Measurements from ENCODE around the gene ZNF490.
"Not testable (repeated sequence)": the region's sequence is repeated elsewhere in the genome, so short reads cannot be mapped to it uniquely, and the experiment has no call there.

ZNF490 gene

DNA sequence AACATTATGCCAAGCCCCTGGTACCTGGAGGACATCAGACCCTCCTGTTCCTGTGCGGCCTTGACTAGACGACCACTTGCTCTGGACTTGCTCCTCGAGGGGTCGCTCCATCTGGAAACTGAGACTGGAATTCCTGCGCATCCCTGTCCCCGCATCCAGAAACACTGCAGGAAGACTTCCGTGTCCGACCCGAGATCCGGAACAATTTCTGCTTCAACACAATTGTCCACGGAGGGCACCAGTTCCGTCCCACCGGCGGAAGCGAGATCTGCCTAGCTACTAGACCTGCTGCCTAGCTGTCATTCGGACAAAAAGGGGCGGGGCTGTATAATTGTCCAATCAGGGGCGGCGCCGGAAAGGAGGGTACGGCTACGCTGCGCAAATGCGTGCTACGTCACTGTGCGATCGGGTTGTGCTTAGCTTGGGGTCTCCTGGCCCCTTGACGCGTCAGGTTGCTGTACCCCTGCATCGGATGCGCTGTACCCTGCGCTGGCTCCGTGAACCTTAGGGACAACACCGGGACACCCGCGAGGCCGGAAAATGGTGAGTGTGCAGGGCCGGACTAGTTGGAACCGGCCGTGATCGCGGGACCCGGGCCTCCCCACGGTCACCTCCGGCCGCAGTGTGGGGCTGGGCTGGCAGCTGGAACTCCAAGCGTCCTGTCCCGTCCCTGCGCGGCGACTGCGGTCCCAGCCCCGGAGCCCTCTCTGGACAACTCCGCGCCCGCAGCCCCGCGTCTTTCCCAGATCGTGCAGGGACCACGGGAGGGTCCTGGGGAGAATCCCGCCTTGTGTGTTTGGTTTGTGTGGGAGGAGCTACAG, at the start of gene ZNF490, which contains the start of gene ZNF791:
TSS of gene ZNF490 (minus strand) at position 274 of the 821 bp plus-strand sequence. CDS start at position 141, 133 bp downstream.
TSS of gene ZNF791 (plus strand) at position 381 of the 821 bp plus-strand sequence. CDS start at position 541, 160 bp downstream.
- peak; percentile 95 to 99 (median 96) for DNase-seq (ENCODE audit: low read depth in 2 of 3, low spot score in 1 of 3)

DNA sequence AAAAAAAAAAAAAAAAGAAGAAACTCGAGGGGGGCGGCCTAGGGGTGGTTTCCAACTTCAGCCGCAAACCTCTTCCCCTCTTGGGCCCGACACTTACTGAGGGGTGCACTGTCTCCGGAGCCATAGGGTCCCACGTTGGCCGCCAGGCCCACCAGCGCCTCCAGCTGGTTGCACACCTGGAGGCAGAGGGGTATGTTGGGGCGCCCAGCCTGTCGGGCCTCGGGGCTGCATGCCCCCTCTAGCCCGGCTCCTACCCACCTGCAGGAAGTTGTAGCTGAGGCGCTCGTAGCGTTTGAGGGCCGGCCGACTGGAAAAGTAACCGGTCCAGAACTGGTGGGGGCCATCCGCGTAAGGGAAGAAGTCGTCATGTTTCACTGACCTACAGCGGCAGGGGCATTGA, 47.4 kb upstream of the ZNF490 start:
- no peak for DNase-seq (ENCODE audit: low read depth in 2 of 3, low spot score in 1 of 3)

DNA sequence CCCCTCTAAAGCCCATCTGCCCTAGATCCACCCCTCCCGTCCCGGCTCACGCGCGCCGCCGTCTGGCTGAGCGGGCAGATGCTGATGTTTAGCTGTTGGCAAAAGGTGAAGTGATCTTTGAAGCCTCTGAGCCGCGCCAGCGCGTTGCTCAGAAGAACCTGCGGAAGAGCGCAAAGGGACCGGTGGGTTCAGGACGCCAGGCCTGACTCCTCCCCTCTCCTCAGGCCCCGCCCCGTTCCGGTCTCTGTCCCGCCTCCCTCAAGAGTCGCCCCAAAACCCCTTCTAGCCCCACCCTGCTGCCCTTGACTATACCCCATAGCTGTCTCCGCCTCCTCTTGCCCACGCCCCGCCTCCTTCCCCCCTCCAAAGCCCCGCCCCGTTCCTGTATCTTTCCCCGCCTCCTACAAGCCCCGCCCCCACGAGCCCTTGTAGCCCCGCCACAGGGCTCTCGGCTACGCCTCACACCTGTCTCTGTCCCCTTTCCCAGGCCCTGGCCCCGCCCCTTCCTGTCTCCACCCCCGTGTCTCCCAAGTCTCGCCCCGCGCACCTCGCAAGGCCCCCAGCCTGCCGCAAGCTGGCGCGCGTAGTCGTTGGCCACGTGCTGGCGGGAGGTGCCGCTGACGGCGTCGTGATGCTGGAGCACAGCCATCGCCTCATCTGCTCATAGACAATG, 46.4 kb upstream of the ZNF490 start:
- DNase-seq (ENCODE audit: low read depth in 2 of 3, low spot score in 1 of 3): no peak

DNA sequence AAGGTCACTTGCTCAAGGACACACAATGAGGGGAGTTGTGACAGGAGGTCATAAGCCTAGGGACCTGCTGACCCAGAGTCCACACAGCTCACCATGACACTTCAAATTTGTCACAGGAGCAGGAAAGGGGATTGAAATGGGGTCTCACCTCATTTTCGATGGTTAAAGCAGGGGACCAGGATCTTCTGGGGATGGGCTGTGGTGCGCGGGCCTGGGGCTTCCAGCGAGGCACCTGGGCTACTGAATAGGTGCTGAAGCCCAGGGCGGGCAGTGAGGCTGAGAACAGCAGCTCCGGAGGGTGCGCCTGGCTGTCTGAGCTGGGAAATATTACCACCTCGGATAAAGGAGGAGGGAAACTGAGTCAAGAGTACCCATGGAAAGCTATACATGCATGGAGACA, 44.9 kb upstream of the ZNF490 start:
- no peak for DNase-seq (ENCODE audit: low read depth in 2 of 3, low spot score in 1 of 3)

DNA sequence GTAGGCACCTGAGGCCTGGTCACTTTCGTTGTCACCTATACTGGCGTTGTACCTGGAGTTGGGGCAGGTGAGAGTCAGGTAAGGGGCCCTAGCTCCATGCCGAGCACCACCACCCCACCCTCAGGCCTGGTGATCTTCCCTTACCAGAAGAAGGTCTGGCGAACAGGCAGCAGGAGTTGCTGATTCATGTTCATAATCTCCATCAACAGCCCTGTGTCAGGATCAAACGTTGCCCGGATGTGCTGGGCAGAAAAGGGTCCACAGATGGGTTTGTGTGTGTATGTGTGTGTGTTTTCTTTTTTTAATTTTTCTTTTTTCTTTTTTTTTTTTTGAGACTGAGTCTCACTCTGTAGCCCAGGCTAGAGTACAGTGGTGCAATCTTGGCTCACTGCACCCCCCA, 41.6 kb upstream of the ZNF490 start:
- DNase-seq (ENCODE audit: low read depth in 2 of 3, low spot score in 1 of 3): no peak

DNA sequence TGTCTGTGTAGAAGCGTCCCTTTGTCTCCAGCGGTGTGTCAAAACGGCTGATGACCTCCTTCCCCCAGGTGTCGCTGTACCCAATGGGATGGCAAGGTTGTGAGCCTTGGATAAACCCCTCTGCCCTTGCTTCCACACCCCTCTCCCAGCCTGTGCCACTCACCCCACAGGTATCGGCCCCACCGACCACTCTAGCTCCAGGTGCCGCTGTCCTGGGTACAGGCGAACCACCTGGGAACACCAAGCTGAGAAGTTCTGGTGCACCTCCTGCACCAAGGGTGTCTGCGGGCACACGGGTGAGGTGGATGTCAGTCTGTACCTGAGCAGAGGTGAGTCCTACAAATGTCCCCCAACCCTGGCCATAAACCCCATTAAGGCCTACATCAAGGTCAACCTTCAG, 39.3 kb upstream of the ZNF490 start:
- DNase-seq (ENCODE audit: low read depth in 2 of 3, low spot score in 1 of 3): no peak

DNA sequence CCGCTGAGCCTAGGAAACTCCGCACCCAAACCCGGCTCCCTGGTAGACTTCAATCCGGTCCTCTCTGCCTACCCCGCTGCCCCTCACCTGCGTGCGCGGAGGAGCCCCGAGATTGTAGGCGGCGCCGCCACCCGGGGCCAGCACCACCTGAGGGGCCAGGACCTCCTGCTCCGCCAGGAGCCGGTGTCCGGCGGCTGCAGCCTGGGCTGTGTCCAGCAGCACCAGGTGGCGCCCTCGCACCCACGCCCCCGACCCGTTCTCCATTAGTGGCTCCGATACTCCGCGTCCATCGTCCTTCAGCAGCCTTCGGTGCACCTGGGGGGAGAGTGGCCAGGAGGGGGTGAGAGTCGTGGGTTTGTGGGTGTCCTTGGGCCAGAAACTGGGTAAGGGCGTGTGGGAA, 37.5 kb upstream of the ZNF490 start:
- DNase-seq (ENCODE audit: low read depth in 2 of 3, low spot score in 1 of 3): no peak

DNA sequence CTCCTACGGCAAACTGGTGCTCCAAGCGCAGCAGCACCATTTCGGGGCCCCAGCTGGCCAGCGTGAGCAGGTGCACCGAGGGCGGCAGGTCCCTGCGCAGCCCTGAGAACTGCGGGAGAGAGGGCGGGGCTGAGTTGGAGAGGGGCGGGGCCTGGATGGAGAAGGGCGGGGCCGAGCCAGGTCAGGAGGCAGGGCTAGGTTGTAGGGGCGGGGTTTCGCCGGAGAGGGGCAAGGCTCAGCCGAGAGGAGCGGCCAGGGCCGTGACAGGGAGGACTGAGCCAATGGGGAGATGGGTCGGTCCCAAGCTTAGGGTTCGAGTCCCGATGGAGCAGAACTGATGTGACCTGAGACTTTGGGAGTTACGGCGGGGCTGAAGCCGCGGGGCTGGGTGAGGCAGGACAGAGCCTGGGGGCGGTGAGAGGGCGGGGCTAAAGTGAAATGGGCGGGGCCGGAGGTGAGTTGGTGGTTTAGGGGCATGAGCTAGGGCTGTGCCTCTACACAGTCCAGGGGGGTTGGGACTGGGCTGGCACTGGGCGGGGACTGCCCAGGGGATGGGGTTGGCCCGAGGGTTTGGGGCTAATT, 37.0 kb upstream of the ZNF490 start:
- DNase-seq (ENCODE audit: low read depth in 2 of 3, low spot score in 1 of 3): peak in 2 of 3 donors; percentile 25 to 37

DNA sequence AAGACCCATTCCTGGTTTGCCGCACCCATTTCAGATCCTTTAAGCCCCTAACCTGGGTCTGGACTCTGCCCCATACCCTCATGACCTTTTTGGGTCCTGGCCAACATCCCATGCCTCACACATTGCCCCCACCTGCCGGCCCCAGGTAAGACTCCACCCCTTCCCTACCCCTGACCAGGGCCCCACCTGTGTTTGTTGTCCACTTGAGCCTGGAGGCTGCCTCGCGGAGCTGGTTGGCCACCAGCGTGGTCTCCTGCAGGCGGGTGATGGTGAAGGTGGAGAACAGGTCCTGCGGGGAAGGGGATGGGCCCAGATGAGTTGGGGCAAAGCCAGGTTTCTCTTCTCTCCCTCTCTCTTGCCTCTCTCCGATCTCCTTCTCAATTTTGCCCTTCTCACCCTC, 36.4 kb upstream of the ZNF490 start:
- DNase-seq (ENCODE audit: low read depth in 2 of 3, low spot score in 1 of 3): no peak

DNA sequence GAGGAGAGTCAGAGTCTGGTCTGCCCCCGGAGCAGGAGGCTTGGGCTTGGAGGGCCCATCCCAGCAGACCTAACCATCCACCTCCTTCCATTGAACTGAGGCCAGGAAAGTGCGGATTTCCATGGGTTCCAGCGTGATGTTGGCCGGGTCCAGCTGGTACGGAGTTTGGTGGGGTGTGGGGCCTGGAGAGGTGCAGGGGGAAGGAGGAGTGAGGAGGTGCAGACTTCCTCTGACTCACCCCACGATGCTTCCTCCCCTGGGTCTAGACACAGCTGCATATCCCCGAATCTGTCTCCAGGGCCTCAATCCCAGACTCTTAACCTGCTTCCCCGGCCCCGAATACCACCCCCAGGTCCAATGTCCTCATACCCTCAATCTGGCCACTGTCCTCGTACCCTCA, 35.9 kb upstream of the ZNF490 start:
- DNase-seq (ENCODE audit: low read depth in 2 of 3, low spot score in 1 of 3): no peak

DNA sequence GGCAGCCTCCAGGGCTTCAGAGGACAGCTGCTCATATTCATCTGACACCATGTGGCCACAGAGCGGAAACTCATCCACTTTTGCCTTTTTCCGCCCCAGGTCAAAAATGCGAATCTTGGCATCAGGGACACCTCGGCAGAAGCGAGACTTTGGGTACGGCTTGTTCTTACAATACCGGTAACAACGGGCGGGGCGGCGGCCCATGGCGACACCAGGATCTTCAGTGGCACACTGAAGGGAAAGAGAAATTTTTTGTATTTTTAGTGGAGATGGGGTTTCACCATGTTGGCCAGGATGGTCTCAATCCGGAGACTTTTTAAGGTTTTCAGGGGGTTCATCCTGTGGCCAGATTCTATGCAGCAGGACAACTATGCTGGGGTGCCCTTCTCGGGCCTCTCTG, 33.1 kb upstream of the ZNF490 start:
- DNase-seq (ENCODE audit: low read depth in 2 of 3, low spot score in 1 of 3): not testable (repeated sequence)

DNA sequence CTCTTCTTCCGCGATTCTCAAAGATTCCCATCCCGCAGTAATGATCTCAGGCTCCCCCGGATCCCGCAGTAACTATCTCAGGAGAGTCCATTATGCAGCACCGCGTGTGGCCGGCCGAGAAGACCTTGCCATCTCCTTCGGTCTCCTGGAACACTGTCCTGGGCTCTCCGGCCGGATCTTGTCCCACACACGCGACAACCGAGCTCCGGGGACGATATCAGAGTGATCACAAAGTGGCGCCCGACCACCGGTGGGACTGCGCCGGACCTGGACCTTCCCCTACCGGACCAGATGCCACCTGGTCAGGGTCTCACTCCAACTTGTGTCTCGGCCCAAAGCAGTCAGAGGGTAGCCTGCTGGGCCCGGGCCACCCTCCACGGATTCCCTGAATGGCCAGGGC, 31.9 kb upstream of the ZNF490 start:
- DNase-seq (ENCODE audit: low read depth in 2 of 3, low spot score in 1 of 3): no peak

DNA sequence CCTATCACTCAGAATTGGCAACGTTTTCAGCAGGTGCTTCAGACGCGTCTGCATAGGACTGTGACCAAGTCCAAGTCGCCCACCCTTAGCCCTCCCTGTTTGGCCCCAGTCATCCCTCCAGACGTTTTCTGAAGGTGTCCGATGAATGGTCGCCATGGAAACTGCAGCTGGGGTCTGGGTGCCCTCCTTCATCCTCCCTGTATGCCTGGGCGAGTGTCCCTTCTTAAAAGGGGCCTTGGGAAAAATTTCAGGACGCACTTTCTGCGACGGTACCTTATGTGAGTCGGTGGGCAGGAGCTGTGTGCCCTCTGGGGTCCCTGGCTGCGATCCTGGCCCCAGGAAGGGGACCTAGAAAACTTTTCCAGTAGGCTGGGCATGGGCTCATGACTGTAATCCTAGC, 30.8 kb upstream of the ZNF490 start:
- DNase-seq (ENCODE audit: low read depth in 2 of 3, low spot score in 1 of 3): no peak

DNA sequence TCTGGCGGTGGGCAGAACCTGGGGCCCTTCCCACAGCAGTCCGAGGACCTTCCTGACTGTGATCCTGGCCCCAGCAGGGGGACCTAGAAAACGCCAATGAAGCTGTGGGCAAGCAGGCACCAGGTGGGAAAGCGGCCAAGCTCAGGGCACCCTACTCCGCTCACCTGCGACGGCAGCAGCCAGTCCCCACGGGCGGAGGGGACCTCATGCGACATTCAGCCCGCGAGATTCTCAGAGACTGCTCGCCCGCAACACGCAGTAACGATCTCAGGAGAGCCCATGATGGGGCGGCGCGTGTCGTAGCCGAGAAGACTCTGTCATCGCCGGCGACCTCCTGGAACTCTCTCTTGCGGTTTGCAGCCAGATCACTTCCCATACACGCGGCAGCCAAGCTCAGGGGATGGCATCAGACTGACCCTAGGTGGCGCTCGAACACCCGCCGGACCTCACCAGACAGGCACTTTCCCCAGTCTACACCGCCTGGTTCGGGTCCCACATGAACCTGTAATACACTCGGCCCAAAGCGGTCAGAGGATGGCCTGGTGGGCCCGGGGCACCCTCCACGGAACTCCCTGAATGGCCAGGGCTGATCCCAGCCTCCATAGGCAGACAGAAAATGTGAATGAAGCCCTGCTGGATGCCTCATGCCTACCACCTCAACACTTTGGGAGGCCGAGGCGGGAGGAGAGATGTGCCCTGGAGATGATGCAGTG, 29.4 kb upstream of the ZNF490 start:
- peak; percentile 85 to 89 (median 86) for DNase-seq (ENCODE audit: low read depth in 2 of 3, low spot score in 1 of 3)

DNA sequence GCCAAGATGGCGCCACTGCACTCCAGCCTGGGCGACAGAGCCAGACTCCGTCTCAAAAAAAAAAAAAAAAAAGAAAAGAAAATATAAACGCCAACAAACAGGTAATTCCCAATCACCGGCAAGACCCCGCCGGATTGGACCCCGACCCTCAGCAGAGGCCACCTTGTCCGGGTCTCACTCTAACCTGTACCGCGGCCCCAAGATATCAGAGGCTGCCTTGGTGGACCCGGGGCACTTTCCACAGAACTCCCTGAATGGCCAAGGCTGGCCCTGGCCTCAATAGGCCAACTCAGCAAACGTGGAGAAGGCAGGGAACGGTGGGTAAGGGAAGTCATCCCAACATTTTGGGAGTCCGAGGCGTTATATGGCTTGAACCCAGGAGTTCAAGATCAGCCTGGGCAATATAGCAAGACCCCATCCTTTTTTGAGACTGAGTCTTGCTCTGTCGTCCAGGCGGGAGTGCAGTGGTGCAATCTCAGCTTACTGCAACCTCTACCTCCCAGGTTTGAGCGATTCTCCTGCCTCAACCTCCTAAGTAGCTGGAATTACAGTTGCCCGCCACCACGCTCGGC, 28.1 kb upstream of the ZNF490 start:
- DNase-seq (ENCODE audit: low read depth in 2 of 3, low spot score in 1 of 3): no peak

DNA sequence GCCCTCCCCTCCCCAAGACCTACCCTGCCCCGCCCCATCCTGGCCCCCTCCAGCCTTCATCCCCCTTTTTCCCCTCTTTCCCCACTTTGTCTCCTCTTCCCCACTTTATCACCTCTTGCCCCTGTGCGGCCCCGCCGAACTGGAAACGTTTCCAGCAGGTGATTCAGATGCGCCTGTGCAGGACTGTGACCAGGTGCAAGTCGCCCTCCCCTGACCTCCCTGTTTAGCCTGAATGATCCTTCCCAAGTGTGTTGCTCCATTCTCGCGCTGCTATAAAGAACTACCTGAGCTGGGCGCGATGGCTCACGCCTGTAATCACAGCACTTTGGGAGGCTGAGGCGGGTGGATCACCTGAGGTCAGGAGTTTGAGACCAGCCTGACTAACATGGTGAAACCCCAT, 26.0 kb upstream of the ZNF490 start:
- DNase-seq (ENCODE audit: low read depth in 2 of 3, low spot score in 1 of 3): no peak

DNA sequence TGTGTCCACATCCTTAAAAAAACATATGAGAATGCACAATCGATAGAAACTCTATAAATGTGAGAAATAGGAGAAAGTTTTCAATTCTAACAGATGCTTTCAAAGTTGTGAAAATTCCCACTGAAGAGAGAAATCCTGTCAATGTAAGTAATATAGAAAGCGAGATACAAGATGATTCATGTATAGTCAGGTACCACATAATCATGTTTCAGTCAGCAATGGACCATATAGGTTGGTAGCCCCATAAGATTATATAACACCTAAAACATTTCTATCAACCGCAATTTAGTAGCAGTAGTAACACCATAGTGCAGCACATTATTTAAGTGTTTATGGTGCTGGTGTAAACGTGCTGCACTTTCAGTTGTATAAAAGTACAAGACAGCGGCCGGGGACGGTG, 18.6 kb upstream of the ZNF490 start:
- DNase-seq (ENCODE audit: low read depth in 2 of 3, low spot score in 1 of 3): no peak

DNA sequence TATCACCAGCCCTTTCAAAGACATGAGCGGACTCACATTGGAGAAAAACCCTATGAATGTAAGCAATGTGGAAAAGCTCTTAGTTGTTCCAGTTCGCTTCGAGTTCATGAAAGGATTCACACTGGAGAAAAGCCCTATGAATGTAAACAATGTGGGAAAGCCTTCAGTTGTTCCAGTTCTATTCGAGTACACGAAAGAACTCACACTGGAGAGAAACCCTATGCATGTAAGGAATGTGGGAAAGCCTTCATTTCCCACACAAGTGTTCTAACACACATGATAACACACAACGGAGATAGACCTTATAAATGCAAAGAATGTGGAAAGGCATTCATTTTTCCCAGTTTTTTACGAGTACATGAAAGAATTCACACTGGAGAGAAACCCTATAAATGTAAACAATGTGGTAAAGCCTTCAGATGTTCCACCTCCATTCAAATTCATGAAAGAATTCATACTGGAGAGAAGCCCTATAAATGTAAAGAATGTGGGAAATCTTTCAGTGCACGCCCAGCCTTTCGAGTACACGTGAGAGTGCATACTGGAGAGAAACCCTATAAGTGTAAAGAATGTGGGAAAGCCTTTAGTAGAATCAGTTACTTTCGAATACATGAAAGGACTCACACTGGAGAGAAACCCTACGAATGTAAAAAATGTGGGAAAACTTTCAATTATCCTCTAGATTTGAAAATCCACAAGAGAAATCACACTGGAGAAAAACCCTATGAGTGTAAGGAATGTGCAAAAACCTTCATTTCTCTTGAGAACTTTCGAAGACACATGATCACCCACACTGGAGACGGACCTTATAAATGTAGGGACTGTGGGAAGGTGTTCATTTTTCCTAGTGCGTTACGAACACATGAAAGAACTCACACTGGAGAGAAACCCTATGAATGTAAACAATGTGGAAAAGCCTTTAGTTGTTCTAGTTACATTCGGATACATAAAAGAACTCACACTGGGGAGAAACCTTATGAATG, 17.7 kb upstream of the ZNF490 start:
- DNase-seq (ENCODE audit: low read depth in 2 of 3, low spot score in 1 of 3): no peak

DNA sequence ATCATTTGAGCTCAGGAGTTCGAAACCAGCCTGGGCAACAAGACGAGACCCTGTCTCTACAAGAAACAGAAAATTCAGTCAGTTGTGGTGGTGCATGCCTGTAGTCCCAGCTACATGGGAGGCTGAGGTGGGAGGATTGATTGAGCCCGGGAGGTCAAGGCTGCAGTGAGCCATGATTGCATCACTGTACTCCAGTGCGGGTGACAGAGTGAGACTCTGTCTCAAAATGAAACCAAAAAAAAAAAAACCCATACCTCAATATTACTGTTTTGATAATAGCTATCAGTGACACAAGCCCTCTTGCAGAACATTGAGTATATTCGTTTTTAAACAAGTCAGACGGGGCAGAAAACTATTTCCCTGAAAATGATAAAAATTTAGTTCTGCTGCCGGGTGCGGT, 16.3 kb upstream of the ZNF490 start:
- DNase-seq (ENCODE audit: low read depth in 2 of 3, low spot score in 1 of 3): no peak

Data from stimulated activated CD4-positive, alpha-beta T cell treated with anti-CD3 and anti-CD28 coated beads, Interleukin-12 subunit alpha, Interleukin-12 subunit beta, amount 100 ng/mL, for 48 hours (primary cell).